Liver (tissue), 9 donors: ENCODE data around the gene TFDP1. TPM values are rescaled to one million over a fixed set of nuclear protein-coding genes. Genes with fewer than 3 reads are reported as not detected.
"Not testable (repeated sequence)": the region's sequence is repeated elsewhere in the genome, so short reads cannot be mapped to it uniquely, and the experiment has no call there.

ENCODE experiments used
- DNase-seq: peaks from one replicate; pipeline ENCODE4 v3.0.0-alpha.2; 2017; ENCODE audit warnings: low spot score
- H3K27ac ChIP-seq, 2 donors: one replicate each; pipeline ENCODE4 v1.7.0; 2013; ENCODE audit warnings: inconsistent platforms in 2 of 2, low read length in 2 of 2, control low read depth in 1 of 2, low read depth in 1 of 2, mild to moderate bottlenecking in 1 of 2
- H3K27me3 ChIP-seq, 4 donors: one replicate each; pipeline versions ENCODE4 v1.6.1 to v1.7.0; 2013; ENCODE audit warnings: low read length in 3 of 4, inconsistent platforms in 1 of 4, mild to moderate bottlenecking in 1 of 4, moderate library complexity in 1 of 4; ENCODE audit not compliant: control insufficient read depth in 4 of 4, insufficient read depth in 4 of 4
- H3K36me3 ChIP-seq, 4 donors: one replicate each; pipeline versions ENCODE4 v1.6.1 to v1.7.0; 2013; ENCODE audit warnings: low read length in 3 of 4, mild to moderate bottlenecking in 3 of 4, low read depth in 1 of 4, moderate library complexity in 1 of 4; ENCODE audit not compliant: control insufficient read depth in 4 of 4, insufficient read depth in 3 of 4
- H3K4me1 ChIP-seq, 4 donors: one replicate each; pipeline versions ENCODE4 v1.6.1 to v1.7.0; 2013; ENCODE audit warnings: low read length in 3 of 4, mild to moderate bottlenecking in 3 of 4, moderate library complexity in 1 of 4; ENCODE audit not compliant: control insufficient read depth in 4 of 4, insufficient read depth in 4 of 4
- H3K4me3 ChIP-seq, 3 donors: one replicate each; pipeline versions ENCODE4 v1.6.1 to v1.7.0; 2013; ENCODE audit warnings: low read length in 3 of 3, control low read depth in 1 of 3, low read depth in 1 of 3, mild to moderate bottlenecking in 1 of 3
- H3K9ac ChIP-seq, 2 donors: one replicate each; pipeline ENCODE4 v1.7.0; 2013; ENCODE audit warnings: low read length in 2 of 2, mild to moderate bottlenecking in 2 of 2, moderate library complexity in 2 of 2, control low read depth in 1 of 2, low read depth in 1 of 2
- H3K9me3 ChIP-seq, 4 donors: one replicate each; pipeline versions ENCODE4 v1.6.1 to v1.7.0; 2013; ENCODE audit warnings: low read length in 3 of 4; ENCODE audit not compliant: control insufficient read depth in 4 of 4
- ATF3 ChIP-seq: IDR thresholded peaks from 2 replicates; pipeline ENCODE4 v1.6.1; 2016; ENCODE audit warnings: antibody characterized with exemption
- EGR1 ChIP-seq, 2 donors: IDR thresholded peaks; 2 replicates each; pipeline ENCODE4 v1.6.1; 2016 to 2018; ENCODE audit warnings: antibody characterized with exemption in 2 of 2, low read depth in 2 of 2
- FOXA1 ChIP-seq: IDR thresholded peaks from 2 replicates; pipeline ENCODE4 v1.6.1; 2016; ENCODE audit warnings: antibody characterized with exemption
- FOXA2 ChIP-seq: IDR thresholded peaks from 2 replicates; pipeline ENCODE4 v1.6.1; 2016; ENCODE audit warnings: antibody characterized with exemption
- GABPA ChIP-seq, 2 donors: IDR thresholded peaks in 1 of 2; conservative IDR thresholded peaks in 1 of 2; 2 replicates each; pipeline ENCODE4 v1.6.1; 2016; ENCODE audit warnings: antibody characterized with exemption in 2 of 2, mild to moderate bottlenecking in 1 of 2, moderate library complexity in 1 of 2
- HNF4A ChIP-seq, 2 donors: conservative IDR thresholded peaks; 2 replicates each; pipeline ENCODE4 v1.6.1; 2016; ENCODE audit warnings: antibody characterized with exemption in 2 of 2, mild to moderate bottlenecking in 2 of 2
- HNF4G ChIP-seq: IDR thresholded peaks from 2 replicates; pipeline ENCODE4 v1.6.1; 2016; ENCODE audit warnings: antibody characterized with exemption
- NR2F2 ChIP-seq: IDR thresholded peaks from 2 replicates; pipeline ENCODE4 v1.6.1; 2016; ENCODE audit warnings: antibody characterized with exemption
- RAD21 ChIP-seq, 2 donors: IDR thresholded peaks; 2 replicates each; pipeline ENCODE4 v1.6.1; 2016; ENCODE audit warnings: antibody characterized with exemption in 2 of 2, mild to moderate bottlenecking in 2 of 2
- REST ChIP-seq: IDR thresholded peaks from 2 replicates; pipeline ENCODE4 v1.6.1; 2016; ENCODE audit warnings: antibody characterized with exemption, mild to moderate bottlenecking
- SP1 ChIP-seq: IDR thresholded peaks from 2 replicates; pipeline ENCODE4 v1.6.1; 2018; ENCODE audit warnings: antibody characterized with exemption, mild to moderate bottlenecking
- TAF1 ChIP-seq: conservative IDR thresholded peaks from 2 replicates; pipeline ENCODE4 v1.6.1; 2016; ENCODE audit warnings: antibody characterized with exemption, mild to moderate bottlenecking
- ZBTB33 ChIP-seq: IDR thresholded peaks from 2 replicates; pipeline ENCODE4 v1.6.1; 2016; ENCODE audit warnings: antibody characterized with exemption
- WGBS: extraction: QIAGEN DNeasy Blood & Tissue Kit; methylation state at CpG from one replicate; pipeline ENCODE4 v1.1.7; 2013; 5-methylcytosine and 5-hydroxymethylcytosine counted together
- polyA plus RNA-seq, 2 donors: library from polyadenylated mRNA; stranded (reverse) in 1 of 2; unstranded in 1 of 2; fragments of 200-250 nt in 1 of 2; fragments of >200 nt in 1 of 2; fragmentation: Nextera tagmentation in 1 of 2; extraction: Ambion mirVana in 1 of 2; gene quantifications; one replicate each; pipeline versions ENCODE4 v1.2.1 to v1.2.3, GENCODE V29; 2013 to 2015
- total RNA-seq, 2 donors: library from RNA; depleted of rRNA; stranded (reverse); fragments of >200 nt; gene quantifications; one replicate each; pipeline ENCODE4 v1.2.3, GENCODE V29; 2014
- TF ChIP-seq, protein P1 (sequence below): fragments of 150-350 bp; IDR thresholded peaks from 2 replicates; pipeline ENCODE4 v1.5.1; 2017; ENCODE audit warnings: improper control_type of control experiment, low read depth, low read length; ENCODE audit not compliant: missing input control
- donor health status: healthy.
- donor health status: healthy.
- donor health status: healthy.
- donor health status: healthy.
- donor health status: healthy.

The TFDP1 gene
- total and polyA plus RNA-seq, 4 donors = 9.9 to 140 (median 17.8) TPM

DNA sequence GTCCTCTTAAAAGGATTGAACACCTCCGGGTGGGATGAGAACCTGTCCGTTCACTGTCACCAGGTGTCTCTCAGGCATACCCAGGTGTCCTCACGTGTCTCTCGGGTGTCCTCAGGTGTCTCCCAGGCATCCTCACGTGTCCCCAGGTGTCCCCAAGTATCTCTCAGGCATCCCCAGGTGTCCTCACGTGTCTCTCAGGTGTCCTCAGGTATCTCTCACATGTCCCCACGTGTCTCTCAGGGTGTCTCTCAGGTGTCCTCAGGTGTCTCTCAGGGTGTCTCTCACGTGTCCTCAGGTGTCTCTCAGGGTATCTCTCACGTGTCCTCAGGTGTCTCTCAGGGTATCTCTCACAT is 39.7 kb downstream of the TFDP1 start:
- Histone ChIP-seq H3K36me3 (peaks cover 0 to 14% (median 6%) of the 10 kb centered on the region in 4 donors), H3K27me3 (no peaks in the 10 kb centered on the region), H3K9ac (no peak overlapping the region), H3K27ac (no peak overlapping the region), H3K4me3 (no peak overlapping the region), H3K4me1 (no peaks in the 10 kb centered on the region), H3K9me3 (no peaks in the 10 kb centered on the region)
- no peak for TF ChIP-seq HNF4A (conservative IDR thresholded peaks at IDR 0.05)
- TF ChIP-seq HNF4G = no peak
- no peak for TF ChIP-seq RAD21 (IDR thresholded peaks at IDR 0.05)
- TF ChIP-seq GABPA (IDR thresholded peaks at IDR 0.05 in 1 of 2, conservative IDR thresholded peaks at IDR 0.05 in 1 of 2) = no peak
- TF ChIP-seq, protein P1, sequence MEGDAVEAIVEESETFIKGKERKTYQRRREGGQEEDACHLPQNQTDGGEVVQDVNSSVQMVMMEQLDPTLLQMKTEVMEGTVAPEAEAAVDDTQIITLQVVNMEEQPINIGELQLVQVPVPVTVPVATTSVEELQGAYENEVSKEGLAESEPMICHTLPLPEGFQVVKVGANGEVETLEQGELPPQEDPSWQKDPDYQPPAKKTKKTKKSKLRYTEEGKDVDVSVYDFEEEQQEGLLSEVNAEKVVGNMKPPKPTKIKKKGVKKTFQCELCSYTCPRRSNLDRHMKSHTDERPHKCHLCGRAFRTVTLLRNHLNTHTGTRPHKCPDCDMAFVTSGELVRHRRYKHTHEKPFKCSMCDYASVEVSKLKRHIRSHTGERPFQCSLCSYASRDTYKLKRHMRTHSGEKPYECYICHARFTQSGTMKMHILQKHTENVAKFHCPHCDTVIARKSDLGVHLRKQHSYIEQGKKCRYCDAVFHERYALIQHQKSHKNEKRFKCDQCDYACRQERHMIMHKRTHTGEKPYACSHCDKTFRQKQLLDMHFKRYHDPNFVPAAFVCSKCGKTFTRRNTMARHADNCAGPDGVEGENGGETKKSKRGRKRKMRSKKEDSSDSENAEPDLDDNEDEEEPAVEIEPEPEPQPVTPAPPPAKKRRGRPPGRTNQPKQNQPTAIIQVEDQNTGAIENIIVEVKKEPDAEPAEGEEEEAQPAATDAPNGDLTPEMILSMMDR = no peak
- TF ChIP-seq NR2F2 = no peak
- no peak for TF ChIP-seq FOXA1
- no peak for TF ChIP-seq EGR1 (IDR thresholded peaks at IDR 0.05; ENCODE audit: low read depth in 2 of 2)
- TF ChIP-seq SP1 = no peak
- no peak for TF ChIP-seq REST
- TF ChIP-seq ZBTB33 = no peak
- TF ChIP-seq FOXA2 = no peak
- TF ChIP-seq ATF3 = no peak
- TF ChIP-seq TAF1 = no peak
- WGBS = 98% methylated on average over 9 of the region's 9 CpGs
- no peak for DNase-seq

GRCh38 chr13:113624640-113625304 is 40.2 kb downstream of the TFDP1 start:
- not testable (repeated sequence) for H3K27ac ChIP-seq, H3K27me3 ChIP-seq, DNase-seq, H3K4me1 ChIP-seq, H3K4me3 ChIP-seq, H3K9ac ChIP-seq, H3K9me3 ChIP-seq
- 94% methylated on average over 14 of the region's 14 CpGs for WGBS
- peaks cover 0 to 16% (median 6%) of the 10 kb centered on the region in 4 donors for H3K36me3 ChIP-seq
